ENCODE results near the gene GRAMD4. TPM values are rescaled to one million over a fixed set of nuclear protein-coding genes. Genes with fewer than 3 reads are reported as not detected.

The GRAMD4 gene
- total RNA-seq, 1 experiment from 2014 or later: 19.8 TPM

GRCh38 chr22:46576556-46577367, 43.4 kb upstream of the GRAMD4 start:
- H2BK12ac ChIP-seq (ENCODE audit: insufficient read length, low read depth, low read length): no peak overlapping the region
- Mint-ChIP-seq H3K4me1 (peaks cover 39 to 51% of the 10 kb centered on the region in 2 experiments), H3K36me3 (ENCODE audit: insufficient read depth in 1 of 3, low read depth in 3 of 3) (peaks cover 0 to 5% (median 0%) of the 10 kb centered on the region in 3 experiments; a peak in 2 of 7 replicates), H3K27ac (no peak overlapping the region), H3K27me3 (ENCODE audit: low read depth) (peaks cover 30% of the 10 kb centered on the region), H3K9me3 (peaks cover 6% of the 10 kb centered on the region in 2 experiments), H3K4me3 (peak overlapping the region; percentile 70 to 83)
- no peak overlapping the region for H2BK20ac ChIP-seq (ENCODE audit: low read depth, low read length, poor library complexity, severe bottlenecking)
- DNase-seq: peak; percentile 30
- no peak overlapping the region for H3K9ac ChIP-seq (ENCODE audit: extremely low read depth, insufficient read length, low read length)
- H3K23me2 ChIP-seq (ENCODE audit: insufficient read length, low read depth, low read length, poor library complexity, severe bottlenecking): peaks cover 8% of the 10 kb centered on the region
- H2BK5ac ChIP-seq (ENCODE audit: insufficient read length, low read length): no peak overlapping the region
- H3K18ac ChIP-seq (ENCODE audit: insufficient read length, low read depth, low read length): no peak overlapping the region
- no peak overlapping the region for H4K5ac ChIP-seq (ENCODE audit: insufficient read length, low read depth, low read length)
- H3K27me3 ChIP-seq (ENCODE audit: insufficient read depth, low read length): no peaks in the 10 kb centered on the region; the same call in 1 of the 2 replicates
- H3T11ph ChIP-seq (ENCODE audit: low read length): no peak overlapping the region
- no peak overlapping the region for H2AK5ac ChIP-seq (ENCODE audit: insufficient read length, low read length)
- peak overlapping the region; percentile 20 for H3K4me2 ChIP-seq (ENCODE audit: insufficient read depth, insufficient read length, low read length)
- no peak overlapping the region for H3K56ac ChIP-seq (ENCODE audit: insufficient read length, low read depth, low read length)
- no peaks in the 10 kb centered on the region for H3K9me3 ChIP-seq (ENCODE audit: control insufficient read depth, low read depth, low read length)
- H3K4ac ChIP-seq (ENCODE audit: low read depth, low read length): no peak overlapping the region
- no peak overlapping the region for H4K91ac ChIP-seq (ENCODE audit: insufficient read length, low read depth, low read length)
- TF ChIP-seq, protein P1, sequence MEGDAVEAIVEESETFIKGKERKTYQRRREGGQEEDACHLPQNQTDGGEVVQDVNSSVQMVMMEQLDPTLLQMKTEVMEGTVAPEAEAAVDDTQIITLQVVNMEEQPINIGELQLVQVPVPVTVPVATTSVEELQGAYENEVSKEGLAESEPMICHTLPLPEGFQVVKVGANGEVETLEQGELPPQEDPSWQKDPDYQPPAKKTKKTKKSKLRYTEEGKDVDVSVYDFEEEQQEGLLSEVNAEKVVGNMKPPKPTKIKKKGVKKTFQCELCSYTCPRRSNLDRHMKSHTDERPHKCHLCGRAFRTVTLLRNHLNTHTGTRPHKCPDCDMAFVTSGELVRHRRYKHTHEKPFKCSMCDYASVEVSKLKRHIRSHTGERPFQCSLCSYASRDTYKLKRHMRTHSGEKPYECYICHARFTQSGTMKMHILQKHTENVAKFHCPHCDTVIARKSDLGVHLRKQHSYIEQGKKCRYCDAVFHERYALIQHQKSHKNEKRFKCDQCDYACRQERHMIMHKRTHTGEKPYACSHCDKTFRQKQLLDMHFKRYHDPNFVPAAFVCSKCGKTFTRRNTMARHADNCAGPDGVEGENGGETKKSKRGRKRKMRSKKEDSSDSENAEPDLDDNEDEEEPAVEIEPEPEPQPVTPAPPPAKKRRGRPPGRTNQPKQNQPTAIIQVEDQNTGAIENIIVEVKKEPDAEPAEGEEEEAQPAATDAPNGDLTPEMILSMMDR (conservative IDR thresholded peaks at IDR 0.05): no peak
- no CpG with 5 or more reads among the region's 142 CpGs for WGBS (ENCODE audit: extremely low coverage, insufficient read length, low lambda C conversion rate)
- no peak overlapping the region for H3K27ac ChIP-seq (ENCODE audit: insufficient read length, low read depth, low read length)
- no peaks in the 10 kb centered on the region for H3K4me1 ChIP-seq (ENCODE audit: insufficient read depth, low read length)
- H3K14ac ChIP-seq (ENCODE audit: insufficient read depth, low read length): no peak overlapping the region
- no peaks in the 10 kb centered on the region for H3K79me1 ChIP-seq (ENCODE audit: insufficient read depth, low read depth, low read length, poor library complexity, severe bottlenecking)
- no peaks in the 10 kb centered on the region for H3K79me2 ChIP-seq (ENCODE audit: insufficient read depth, low read length)
- H2AFZ ChIP-seq (ENCODE audit: low read length): no peak overlapping the region
- H4K20me1 ChIP-seq (ENCODE audit: control insufficient read depth, insufficient read depth, insufficient read length): no peaks in the 10 kb centered on the region
- H3K23ac ChIP-seq (ENCODE audit: insufficient read length, low read depth, low read length): no peak overlapping the region
- no peak overlapping the region for H4K8ac ChIP-seq (replicated peaks; ENCODE audit: insufficient read length, low read depth, low read length)
- H2BK15ac ChIP-seq (ENCODE audit: low read depth, low read length): no peak overlapping the region
- H2BK120ac ChIP-seq (ENCODE audit: low read depth, low read length, poor library complexity, severe bottlenecking): no peak overlapping the region

Measured in H9 (cell line).